ENCODE data around the gene OR6B1.

DNA sequence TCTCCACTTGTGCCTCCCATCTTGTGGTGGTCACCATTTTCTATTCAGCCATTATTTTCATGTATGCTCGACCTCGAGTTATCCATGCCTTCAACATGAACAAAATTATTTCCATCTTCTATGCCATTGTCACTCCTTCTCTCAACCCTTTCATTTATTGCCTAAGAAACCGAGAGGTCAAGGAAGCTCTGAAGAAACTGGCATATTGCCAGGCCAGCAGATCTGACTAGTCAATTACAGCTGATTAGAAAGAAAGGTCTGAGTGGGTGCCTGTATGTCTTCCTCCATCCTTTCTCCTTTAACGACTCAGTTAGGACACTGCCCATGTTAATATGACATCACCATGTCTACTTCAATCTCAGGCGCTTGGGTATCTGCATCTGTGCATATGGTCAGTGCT is 4.6 kb downstream of the OR6B1 start:
- TF ChIP-seq, protein P1, sequence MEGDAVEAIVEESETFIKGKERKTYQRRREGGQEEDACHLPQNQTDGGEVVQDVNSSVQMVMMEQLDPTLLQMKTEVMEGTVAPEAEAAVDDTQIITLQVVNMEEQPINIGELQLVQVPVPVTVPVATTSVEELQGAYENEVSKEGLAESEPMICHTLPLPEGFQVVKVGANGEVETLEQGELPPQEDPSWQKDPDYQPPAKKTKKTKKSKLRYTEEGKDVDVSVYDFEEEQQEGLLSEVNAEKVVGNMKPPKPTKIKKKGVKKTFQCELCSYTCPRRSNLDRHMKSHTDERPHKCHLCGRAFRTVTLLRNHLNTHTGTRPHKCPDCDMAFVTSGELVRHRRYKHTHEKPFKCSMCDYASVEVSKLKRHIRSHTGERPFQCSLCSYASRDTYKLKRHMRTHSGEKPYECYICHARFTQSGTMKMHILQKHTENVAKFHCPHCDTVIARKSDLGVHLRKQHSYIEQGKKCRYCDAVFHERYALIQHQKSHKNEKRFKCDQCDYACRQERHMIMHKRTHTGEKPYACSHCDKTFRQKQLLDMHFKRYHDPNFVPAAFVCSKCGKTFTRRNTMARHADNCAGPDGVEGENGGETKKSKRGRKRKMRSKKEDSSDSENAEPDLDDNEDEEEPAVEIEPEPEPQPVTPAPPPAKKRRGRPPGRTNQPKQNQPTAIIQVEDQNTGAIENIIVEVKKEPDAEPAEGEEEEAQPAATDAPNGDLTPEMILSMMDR (IDR thresholded peaks at IDR 0.05) = no peak
- no peak for TF ChIP-seq POLR2A (IDR thresholded peaks at IDR 0.05)

Measured in body of pancreas (tissue), 4 donors.